GM12873 (cell line): ENCODE data around the gene PSMB11.

Experiments used
- TF ChIP-seq, protein P1 (sequence below): IDR thresholded peaks from 2 replicates; pipeline ENCODE4 v1.5.1; 2012; ENCODE audit warnings: low read depth, mild to moderate bottlenecking, moderate library complexity, low read length, control low read depth; ENCODE audit not compliant: insufficient read depth; ENCODE audit errors: missing control alignments

PSMB11 gene

DNA sequence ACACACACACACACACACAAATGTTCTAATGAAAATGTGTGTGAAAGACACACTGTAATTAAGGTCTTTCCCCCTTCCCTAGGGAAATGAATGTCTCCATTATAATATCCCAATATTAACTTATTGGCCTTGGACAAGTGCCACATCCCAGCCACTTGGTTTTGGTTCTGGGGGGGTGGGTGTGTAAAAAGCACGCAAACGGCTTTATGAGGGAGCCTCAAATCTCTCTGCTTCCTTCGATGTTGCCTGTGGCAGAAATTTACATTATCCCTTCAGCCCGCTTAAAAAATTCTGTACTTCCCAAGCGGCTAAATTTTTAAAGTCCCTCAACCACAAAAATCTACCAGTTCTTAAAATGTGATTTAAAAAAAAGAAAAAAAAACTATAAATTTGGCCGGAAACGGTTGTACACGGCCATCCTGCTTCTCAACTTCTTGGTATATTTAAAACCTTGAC is 32.5 kb upstream of the PSMB11 start:
- TF ChIP-seq, protein P1, sequence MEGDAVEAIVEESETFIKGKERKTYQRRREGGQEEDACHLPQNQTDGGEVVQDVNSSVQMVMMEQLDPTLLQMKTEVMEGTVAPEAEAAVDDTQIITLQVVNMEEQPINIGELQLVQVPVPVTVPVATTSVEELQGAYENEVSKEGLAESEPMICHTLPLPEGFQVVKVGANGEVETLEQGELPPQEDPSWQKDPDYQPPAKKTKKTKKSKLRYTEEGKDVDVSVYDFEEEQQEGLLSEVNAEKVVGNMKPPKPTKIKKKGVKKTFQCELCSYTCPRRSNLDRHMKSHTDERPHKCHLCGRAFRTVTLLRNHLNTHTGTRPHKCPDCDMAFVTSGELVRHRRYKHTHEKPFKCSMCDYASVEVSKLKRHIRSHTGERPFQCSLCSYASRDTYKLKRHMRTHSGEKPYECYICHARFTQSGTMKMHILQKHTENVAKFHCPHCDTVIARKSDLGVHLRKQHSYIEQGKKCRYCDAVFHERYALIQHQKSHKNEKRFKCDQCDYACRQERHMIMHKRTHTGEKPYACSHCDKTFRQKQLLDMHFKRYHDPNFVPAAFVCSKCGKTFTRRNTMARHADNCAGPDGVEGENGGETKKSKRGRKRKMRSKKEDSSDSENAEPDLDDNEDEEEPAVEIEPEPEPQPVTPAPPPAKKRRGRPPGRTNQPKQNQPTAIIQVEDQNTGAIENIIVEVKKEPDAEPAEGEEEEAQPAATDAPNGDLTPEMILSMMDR = no peak

DNA sequence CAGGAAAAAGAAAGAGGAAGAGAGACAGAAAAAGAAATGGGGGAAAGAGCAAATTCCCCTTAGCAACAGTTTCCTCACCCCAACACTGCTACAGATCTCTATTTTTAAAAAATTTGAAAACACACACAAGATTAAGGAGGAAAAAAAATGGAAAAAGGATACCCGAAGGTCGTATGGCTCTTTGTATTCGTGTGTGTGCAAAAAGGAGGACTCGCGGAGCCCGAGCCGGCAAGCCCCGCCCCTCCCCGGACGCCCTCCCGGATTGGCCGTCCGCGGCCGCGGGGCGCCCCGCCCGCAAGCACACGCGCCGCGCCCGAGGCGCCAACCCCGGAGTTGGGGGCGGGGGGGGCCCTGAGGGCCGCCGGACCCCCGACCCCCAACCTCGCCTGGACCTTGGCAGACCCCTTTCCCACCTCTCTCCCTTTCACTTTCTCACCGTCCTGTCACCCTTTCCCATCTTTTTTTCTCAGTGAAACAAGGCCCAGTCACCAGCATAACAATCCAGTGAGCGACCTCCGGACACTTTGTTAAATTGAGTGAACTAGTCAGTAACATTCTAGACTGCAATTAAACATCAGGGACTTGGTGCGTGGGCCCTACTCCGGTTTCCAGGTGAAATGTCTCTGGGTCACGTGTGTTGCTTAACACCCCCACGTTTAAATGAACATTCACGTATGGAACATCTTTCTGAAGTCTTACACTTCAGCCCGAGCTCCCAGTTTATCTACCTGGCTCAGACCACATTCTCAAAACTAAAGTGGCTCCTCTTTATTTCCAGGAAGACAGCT is 31.9 kb upstream of the PSMB11 start, which contains the start of gene C14orf93:
C14orf93 (minus strand) TSS at position 205 of the 788 bp plus-strand sequence. CDS start 11,120 bp downstream, outside the sequence.
- TF ChIP-seq, protein P1 = no peak

DNA sequence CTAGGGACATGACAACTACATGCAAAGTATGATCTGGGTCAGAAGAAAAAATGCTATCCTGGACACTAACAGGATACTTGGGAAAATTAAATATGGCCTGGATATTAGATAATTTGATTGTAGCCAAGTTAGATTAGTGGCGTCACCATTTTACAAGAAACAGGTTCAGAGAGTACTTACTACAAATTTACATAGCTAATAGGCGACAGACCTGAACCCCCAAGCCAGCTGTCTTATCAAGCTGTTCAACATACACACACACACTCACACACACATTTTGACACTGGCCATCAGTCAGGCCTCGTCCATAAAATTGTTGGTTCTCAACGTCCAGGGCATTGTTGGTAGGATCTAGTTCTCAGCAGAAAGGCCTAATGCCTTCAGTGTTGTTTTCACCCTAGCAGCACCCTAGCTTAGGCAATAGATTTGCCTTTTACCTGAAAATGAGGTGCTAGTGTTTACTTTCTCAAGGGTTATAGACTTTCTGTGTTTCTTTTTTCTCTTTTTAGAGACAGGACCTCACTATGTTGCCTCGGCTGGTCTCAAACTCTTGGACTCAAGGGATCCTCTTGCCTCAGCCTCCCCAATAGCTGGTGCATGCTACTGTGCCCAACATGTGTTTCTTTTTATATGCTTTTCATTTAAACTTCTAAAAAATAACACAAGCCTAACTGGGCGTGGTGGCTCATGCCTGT is 28.8 kb upstream of the PSMB11 start:
- TF ChIP-seq, protein P1 = no peak

DNA sequence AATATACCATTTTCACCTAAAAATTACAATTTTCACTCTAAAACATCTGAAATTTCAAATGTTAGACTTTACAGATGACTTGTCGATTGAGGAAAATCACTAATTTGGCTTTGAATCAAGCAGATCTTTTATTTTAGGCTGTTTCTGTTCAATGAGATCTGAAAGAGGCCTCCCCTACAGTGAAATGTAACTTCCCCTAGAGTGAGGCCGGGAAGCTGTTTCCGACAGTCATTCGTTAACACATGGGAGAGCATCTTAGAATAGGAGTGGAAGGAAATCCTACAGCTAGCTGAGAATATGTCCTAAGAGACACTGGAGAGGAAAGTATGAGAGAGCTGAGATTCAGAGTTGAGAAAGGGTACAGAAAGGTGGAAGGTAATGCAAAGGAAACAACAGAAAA is 26.4 kb upstream of the PSMB11 start:
- TF ChIP-seq, protein P1 = no peak

DNA sequence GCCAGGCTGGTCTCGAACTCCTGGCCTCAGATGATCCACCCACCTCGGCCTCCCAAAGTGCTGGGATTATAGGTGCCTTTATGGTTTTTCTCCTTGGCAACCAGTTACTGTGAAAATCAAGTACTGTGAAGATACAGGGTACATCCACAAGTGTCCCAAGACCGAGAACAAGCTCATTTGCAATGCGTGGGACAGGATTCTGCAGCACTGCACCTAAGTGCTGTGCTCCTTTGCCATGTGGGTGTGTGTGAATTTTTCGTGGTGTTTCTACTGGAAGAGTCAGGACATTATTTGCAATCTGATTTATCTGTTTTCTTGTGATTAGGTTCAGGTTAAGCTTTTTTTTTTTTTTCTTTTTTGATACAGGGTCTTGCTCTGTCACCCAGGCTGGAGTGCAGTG is 24.9 kb upstream of the PSMB11 start:
- TF ChIP-seq, protein P1 = no peak

DNA sequence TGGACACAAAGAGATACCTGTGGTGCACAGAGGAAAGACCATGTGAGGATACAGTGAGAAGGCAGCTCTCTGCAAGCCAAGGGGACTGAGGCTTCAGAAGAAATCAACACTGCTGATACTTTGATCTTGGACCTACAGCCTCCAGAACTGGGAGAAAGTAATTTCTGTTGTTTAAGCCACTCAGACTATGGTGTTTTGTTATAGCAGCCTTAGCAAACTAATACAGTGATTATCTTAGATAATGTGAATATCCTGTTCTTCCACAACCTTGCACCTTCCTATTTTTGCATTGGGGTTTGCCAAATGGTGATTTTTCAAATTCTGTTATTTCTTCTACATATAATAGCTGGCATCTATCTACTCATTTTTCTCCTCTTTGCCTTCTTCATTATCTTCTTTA is 23.9 kb upstream of the PSMB11 start:
- TF ChIP-seq, protein P1 = no peak
